Occipital lobe (tissue), 2 donors: ENCODE data around the gene ARHGAP8. TPM values are rescaled to one million over a fixed set of nuclear protein-coding genes. Genes with fewer than 3 reads are reported as not detected.
"Not testable (repeated sequence)": the region's sequence is repeated elsewhere in the genome, so short reads cannot be mapped to it uniquely, and the experiment has no call there.

Source experiments
- DNase-seq: peaks from one replicate; lab custom pipeline; 2025; lab: John Stamatoyannopoulos, UW
- total RNA-seq: library from RNA; depleted of rRNA; stranded (reverse); fragments of >200 nt; gene quantifications from one replicate; pipeline ENCODE4 v1.2.3, GENCODE V29; 2014

Gene ARHGAP8
- total RNA-seq, 1 donor from 2014 or later = 1.4 TPM

GRCh38 chr22:44855855-44856254 lies 103.5 kb downstream of the ARHGAP8 start:
- DNase-seq = no peak

DNA sequence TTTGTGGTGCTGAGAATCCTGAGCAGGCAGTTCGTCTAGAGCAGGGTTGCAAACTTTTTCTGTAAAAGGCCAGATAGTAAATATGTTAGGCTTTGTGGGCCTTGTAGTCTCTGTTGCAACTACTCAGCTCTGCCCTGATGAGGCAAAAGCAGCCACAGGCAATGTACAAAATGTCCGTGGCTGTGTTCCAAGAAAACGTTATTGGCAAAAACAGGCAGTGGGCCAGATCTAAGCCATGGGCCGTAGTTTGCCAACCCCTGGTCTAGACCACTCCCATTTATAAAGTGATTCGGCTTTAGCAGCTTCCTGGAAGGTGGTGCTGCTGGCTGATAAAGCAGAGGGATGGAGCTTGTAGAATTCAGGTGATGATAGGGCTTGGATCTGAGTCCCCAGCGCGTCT lies 106.4 kb downstream of the ARHGAP8 start:
- DNase-seq = not testable (repeated sequence)

DNA sequence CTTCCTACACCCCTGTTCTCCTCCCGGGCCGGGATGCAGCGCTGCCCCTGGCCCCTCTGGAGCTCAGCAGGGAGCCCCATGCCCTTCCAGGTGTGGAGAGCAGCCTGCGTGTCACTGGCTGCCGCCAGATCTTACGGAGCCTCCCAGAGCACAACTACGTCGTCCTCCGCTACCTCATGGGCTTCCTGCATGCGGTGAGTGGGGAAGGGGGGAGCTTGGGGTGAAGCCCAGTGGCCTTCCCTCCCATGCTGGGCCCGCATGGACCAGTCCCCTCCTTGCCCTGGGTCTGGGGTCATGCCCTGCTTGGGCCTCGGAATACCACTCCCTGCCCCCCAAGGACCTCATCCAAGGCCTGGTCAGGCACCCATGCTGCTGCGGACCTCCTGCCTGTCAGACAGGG lies 107.3 kb downstream of the ARHGAP8 start:
- no peak for DNase-seq

DNA sequence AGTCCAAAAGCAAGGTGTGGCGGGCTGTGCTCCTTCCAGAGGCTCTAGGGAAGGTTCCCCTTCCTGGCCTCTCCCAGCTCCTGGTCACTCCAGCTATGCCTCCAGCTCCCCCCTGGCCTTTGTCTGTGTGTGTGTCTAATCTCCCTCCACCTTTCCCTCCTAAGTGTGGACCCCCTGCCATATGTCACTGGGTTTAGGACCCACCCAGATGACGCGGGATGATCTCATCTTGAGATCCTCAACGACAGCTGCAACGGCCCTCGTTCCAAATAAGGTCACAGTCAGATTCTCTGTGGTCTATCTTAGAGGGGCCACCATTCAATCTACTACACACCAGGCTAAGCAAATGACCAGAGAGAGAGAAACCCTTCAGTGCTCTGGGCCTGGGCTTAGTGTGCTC lies 107.9 kb downstream of the ARHGAP8 start:
- no peak for DNase-seq

GRCh38 chr22:44861245-44861644 lies 108.9 kb downstream of the ARHGAP8 start:
- DNase-seq = no peak

GRCh38 chr22:44862281-44862680 lies 109.9 kb downstream of the ARHGAP8 start:
- DNase-seq = no peak

DNA sequence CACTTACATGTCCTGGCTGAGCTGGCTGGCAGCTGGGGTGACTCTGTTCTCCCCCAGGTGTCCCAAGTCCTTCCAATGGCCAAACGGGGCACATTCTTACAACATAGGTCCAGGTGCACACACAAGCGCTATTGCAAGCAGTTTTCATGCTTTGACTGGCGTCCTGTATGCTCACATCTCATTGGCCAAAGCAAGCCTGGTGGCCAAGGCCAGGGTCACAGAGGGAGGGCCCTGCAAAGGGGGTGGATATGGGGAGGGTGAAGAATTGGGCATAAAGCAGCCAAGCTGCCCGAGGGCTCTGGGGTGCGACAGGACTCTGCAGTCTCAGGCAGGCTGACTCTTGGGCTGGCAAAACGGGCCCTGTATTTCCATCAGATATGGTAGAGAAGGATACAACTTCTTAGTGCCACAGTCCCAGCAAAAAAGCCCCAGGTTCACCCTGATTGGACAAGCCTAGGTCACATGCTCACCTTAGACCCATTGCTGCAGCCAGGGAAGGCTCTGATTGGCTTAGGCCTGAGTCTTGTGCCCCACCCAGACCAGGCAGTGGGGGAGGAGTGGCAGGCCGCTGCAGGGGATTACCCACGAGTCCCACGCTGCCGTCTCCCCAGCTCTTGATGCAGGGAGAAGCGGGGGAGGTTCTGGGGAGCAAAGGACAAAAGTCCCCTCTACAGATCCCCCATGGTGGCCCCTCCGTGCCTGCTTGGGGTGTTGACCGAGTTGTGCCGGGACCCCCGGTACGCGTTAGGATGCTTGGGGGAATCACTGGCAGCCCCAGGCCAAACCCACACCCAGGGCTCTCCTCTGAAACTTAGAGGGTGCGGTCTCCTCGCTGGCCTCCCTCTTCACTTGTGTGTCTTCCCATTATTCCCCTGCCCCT lies 110.8 kb downstream of the ARHGAP8 start:
- no peak for DNase-seq

DNA sequence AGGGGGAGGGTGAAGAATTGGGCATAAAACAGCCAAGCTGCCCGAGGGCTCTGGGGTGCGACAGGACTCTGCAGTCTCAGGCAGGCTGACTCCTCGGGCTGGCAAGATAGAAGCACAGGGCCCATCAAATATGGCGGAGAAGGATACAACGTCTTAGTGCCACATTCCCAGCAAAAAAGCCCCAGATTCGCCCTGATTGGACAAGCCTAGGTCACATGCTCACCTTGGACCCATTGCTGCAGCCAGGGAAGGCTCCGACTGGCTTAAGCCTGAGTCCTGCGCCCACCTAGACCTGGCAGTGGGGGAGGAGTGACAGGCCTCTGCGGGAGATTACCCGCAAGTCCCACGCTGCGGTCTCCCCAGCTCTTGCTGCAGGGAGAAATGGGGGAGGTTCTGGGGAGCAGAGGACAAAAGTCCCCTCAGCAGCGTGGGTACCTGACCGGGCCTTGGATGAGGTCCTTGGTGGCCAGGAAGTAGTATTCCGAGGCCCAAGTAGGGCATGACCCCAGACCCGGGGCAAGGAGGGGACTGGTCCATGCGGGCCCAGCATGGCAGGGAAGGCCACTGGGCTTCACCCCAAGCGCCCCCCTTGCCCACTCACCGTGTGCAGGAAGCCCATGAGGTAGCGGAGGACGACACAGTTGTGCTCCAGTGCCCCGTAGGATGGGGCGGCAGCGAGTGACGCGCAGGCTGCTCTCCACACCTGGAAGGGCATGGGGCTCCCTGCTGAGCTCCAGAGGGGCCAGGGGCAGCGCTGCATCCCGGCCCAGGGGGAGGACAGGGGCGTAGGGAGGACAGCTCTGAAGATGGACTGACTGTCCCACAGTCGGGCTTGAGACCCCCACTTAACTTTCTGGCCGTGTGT lies 113.0 kb downstream of the ARHGAP8 start:
- DNase-seq = no peak

- DNase-seq = no peak
Observed at GRCh38 chr22:44869196-44869595, 116.8 kb downstream of the ARHGAP8 start.

DNA sequence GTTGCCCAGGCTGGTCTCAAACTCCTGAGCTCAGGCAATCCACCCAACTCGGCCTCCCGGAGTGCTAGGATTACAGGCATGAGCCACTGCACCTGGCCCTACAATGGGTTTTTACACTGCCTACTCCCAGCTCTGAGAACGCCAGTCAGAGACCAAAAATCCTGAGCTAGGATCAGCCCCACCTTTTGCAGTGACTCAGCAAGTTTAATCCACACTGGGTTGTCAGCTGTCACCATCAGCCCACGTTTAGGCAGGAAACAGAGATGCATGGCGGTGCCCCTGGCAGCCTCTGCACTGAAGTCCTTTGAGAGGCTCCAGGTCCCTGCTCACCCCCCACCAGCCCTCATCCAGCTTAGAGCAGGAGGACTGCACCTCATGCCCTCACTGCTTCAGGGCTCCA lies 117.6 kb downstream of the ARHGAP8 start:
- peak; percentile 7 for DNase-seq

- no peak for DNase-seq
Observed at GRCh38 chr22:44871782-44872181, 119.4 kb downstream of the ARHGAP8 start.

DNA sequence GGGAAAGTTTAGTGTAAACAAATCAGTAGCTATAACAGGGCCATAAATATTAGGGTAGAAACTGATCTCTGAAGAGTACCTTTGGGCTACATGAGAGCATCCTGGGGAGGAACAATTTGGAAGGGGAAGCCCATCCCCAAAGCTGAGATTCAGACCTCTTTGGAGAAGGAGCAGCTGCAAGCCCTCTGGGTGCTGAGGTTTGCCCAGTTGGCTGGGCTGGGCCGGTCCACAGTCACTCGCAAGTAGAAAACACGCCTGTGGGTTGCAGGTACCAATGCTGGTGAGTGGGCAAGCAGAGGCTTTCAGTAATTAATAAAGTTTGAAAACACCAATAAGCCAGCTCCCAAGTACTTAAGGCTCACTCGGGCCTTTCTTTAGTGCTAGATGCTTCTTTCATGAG lies 124.5 kb downstream of the ARHGAP8 start:
- DNase-seq = no peak

GRCh38 chr22:44878483-44879300 lies 126.3 kb downstream of the ARHGAP8 start:
- DNase-seq = no peak

- no peak for DNase-seq
Observed at GRCh38 chr22:44879301-44879680, 126.9 kb downstream of the ARHGAP8 start.

DNA sequence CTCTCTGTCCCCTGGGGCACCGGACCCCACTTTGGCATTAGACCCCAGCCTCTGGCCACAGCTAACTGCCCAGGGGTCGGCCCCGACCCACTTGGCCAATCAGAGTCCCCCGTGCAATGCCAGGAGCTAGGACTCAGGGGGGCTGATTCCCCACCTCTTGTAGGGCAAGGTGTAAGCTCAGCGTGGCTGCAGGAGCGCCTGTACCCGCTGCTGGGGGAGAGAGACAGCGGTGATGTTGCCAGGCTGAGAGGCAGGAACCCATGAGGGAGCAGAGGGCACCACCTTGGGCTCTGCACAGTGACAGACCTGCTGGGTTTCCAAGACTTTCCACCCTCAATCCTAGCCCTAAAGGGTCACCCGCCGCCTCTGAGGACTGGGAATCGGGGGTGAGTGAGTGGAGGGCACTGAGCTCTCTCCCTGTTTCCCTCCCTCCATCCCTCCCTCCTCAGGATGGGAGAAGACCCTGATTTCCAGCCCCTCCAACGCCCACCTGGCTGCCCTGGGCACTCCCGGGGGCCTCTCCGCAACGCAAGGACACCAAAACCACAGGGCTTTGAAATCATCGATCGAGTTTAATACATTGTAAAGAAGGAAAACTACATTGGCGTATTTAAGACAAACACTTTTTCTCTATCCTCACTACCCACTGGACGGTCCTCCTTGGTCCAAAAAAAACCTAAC lies 128.4 kb downstream of the ARHGAP8 start:
- DNase-seq = no peak

GRCh38 chr22:44881624-44882023 lies 129.2 kb downstream of the ARHGAP8 start:
- no peak for DNase-seq

GRCh38 chr22:44882226-44882905 lies 130.0 kb downstream of the ARHGAP8 start:
- DNase-seq = no peak

DNA sequence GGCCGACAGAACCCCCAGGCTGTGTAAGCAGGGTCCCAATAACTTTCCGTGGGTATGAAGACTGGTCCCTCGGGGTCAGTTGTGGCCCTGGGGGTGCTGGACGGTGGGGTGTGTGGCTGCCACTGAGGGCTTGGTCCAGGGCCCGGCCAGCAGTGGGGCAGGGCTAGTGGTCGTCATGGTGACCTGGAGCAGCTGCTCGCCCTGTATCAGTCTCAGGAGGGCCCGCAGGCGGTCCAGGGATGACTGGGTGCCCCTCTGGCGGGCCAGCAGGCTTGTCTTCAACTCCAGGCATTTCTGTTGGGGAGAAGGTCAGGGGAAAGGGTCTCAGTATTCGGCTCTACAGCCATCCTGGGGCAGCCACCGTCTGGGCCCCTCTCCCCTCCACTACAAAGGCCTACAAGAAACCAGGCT lies 130.6 kb downstream of the ARHGAP8 start:
- DNase-seq = no peak

DNA sequence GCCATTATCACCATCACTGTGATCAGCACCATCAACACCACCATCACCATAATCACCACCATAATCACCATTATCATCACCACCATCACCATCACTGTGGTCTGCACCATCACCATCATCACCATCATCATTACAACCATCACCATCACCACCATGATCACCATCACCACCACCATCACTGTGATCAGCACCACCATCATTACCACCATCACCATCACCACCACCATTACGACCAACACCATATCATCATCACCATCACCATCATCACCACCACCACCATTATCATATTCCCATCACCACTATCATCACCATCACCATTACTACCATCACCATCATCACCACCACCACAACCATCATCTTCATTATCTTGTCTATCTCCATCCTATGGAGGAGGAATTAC lies 132.2 kb downstream of the ARHGAP8 start:
- no peak for DNase-seq
